Keratinocyte (primary cell): Measurements from ENCODE around the gene HSPA12B.

Experiments
- CTCF ChIP-seq, 3 experiments: IDR thresholded peaks in 1 of 3; conservative IDR thresholded peaks in 1 of 3; optimal IDR thresholded peaks in 1 of 3; 2 replicates in 2 of 3; 3 replicates in 1 of 3; pipeline versions ENCODE3 to v1.5.1; 2011; ENCODE audit warnings: low read length in 3 of 3, mild to moderate bottlenecking in 3 of 3, moderate library complexity in 2 of 3, control low read depth in 1 of 3, inconsistent platforms in 1 of 3; ENCODE audit not compliant: insufficient read depth in 2 of 3; ENCODE audit errors: extremely low read depth in 1 of 3
- EZH2 ChIP-seq: IDR thresholded peaks from one replicate; pipeline ENCODE4 v1.6.1; 2012; ENCODE audit warnings: inconsistent platforms, mild to moderate bottlenecking, low read length, moderate library complexity

- TF ChIP-seq CTCF (optimal IDR thresholded peaks at IDR 0.05 in 1 of 3, IDR thresholded peaks at IDR 0.05 in 1 of 3, conservative IDR thresholded peaks at IDR 0.05 in 1 of 3; ENCODE audit: extremely low read depth in 1 of 3, insufficient read depth in 2 of 3, low read length in 3 of 3) (no peak), EZH2 (no peak)
These were observed 21.0 kb upstream of the HSPA12B start for GRCh38 chr20:3711484-3711941.
